ENCODE measurements around the gene CLDN20. TPM values are rescaled to one million over a fixed set of nuclear protein-coding genes. Genes with fewer than 3 reads are reported as not detected.

The CLDN20 gene
- total RNA-seq, 1 donor from 2014 or later, result not detected

- DNase-seq (ENCODE audit: low read depth, low spot score), result no peak
- Mint-ChIP-seq H3K9me3 (no peaks in the 10 kb centered on the region), H3K4me3 (peak overlapping the region; percentile 1), H3K27me3 (ENCODE audit: low read depth) (no peaks in the 10 kb centered on the region), H3K27ac (ENCODE audit: unreplicated experiment) (peak overlapping the region; percentile 9), H3K4me1 (peaks cover 42% of the 10 kb centered on the region), H3K36me3 (ENCODE audit: low read depth) (peaks cover 7% of the 10 kb centered on the region)
- TF ChIP-seq CTCF (conservative IDR thresholded peaks at IDR 0.05), result no peak
Measured at GRCh38 chr6:155269765-155270164, 6.0 kb downstream of the CLDN20 start.

- peak overlapping the region; percentile 67 for H3K4me3 Mint-ChIP-seq
- H3K27ac Mint-ChIP-seq (ENCODE audit: unreplicated experiment), result no peak overlapping the region
- no peaks in the 10 kb centered on the region for H3K9me3 Mint-ChIP-seq
- no peak for TF ChIP-seq CTCF (conservative IDR thresholded peaks at IDR 0.05)
- H3K36me3 Mint-ChIP-seq (ENCODE audit: low read depth), result peaks cover 7% of the 10 kb centered on the region
- peak; percentile 24 for DNase-seq (ENCODE audit: low read depth, low spot score)
- H3K4me1 Mint-ChIP-seq, result peaks cover 47% of the 10 kb centered on the region
- no peaks in the 10 kb centered on the region for H3K27me3 Mint-ChIP-seq (ENCODE audit: low read depth)
Measured at GRCh38 chr6:155270561-155271091, 6.8 kb downstream of the CLDN20 start.

- no peak for DNase-seq (ENCODE audit: low read depth, low spot score)
- H3K4me3 Mint-ChIP-seq, result no peak overlapping the region
- H3K4me1 Mint-ChIP-seq, result peaks cover 52% of the 10 kb centered on the region
- no peak overlapping the region for H3K27ac Mint-ChIP-seq (ENCODE audit: unreplicated experiment)
- H3K36me3 Mint-ChIP-seq (ENCODE audit: low read depth), result peaks cover 7% of the 10 kb centered on the region
- TF ChIP-seq CTCF (conservative IDR thresholded peaks at IDR 0.05), result no peak
- H3K27me3 Mint-ChIP-seq (ENCODE audit: low read depth), result no peaks in the 10 kb centered on the region
- no peaks in the 10 kb centered on the region for H3K9me3 Mint-ChIP-seq
Measured at GRCh38 chr6:155271145-155271544, 7.3 kb downstream of the CLDN20 start.

GRCh38 chr6:155272353-155273232 is 8.8 kb downstream of the CLDN20 start:
- H3K36me3 Mint-ChIP-seq (ENCODE audit: low read depth), result peaks cover 7% of the 10 kb centered on the region
- H3K9me3 Mint-ChIP-seq, result no peaks in the 10 kb centered on the region
- H3K4me1 Mint-ChIP-seq, result peaks cover 61% of the 10 kb centered on the region
- H3K27ac Mint-ChIP-seq (ENCODE audit: unreplicated experiment), result peak overlapping the region; percentile 98
- no peaks in the 10 kb centered on the region for H3K27me3 Mint-ChIP-seq (ENCODE audit: low read depth)
- H3K4me3 Mint-ChIP-seq, result peak overlapping the region; percentile 60
- no peak for TF ChIP-seq CTCF (conservative IDR thresholded peaks at IDR 0.05)
- no peak for DNase-seq (ENCODE audit: low read depth, low spot score)

- DNase-seq (ENCODE audit: low read depth, low spot score), result no peak
- TF ChIP-seq CTCF (conservative IDR thresholded peaks at IDR 0.05), result no peak
- Mint-ChIP-seq H3K4me1 (peaks cover 59% of the 10 kb centered on the region), H3K9me3 (no peaks in the 10 kb centered on the region), H3K27me3 (ENCODE audit: low read depth) (no peaks in the 10 kb centered on the region), H3K27ac (ENCODE audit: unreplicated experiment) (peak overlapping the region; percentile 97), H3K36me3 (ENCODE audit: low read depth) (peaks cover 3% of the 10 kb centered on the region), H3K4me3 (peak overlapping the region; percentile 35)
Measured at GRCh38 chr6:155273431-155273830, 9.6 kb downstream of the CLDN20 start.
